HFF-Myc (cell line): ENCODE measurements around the gene LRIT3.

ENCODE experiments used
- DNase-seq: peaks from one replicate; pipeline ENCODE4 v3.0.0-alpha.2; 2011; ENCODE audit warnings: low read depth; ENCODE audit errors: extremely low read depth
- H3K4me3 ChIP-seq: replicated peaks from 2 replicates; pipeline ENCODE4 v1.5.1; 2011; ENCODE audit warnings: low read depth, mild to moderate bottlenecking, control low read depth, low read length
- CTCF ChIP-seq: IDR thresholded peaks from 2 replicates; pipeline ENCODE4 v1.5.1; 2012; ENCODE audit warnings: mild to moderate bottlenecking, low read depth, low read length, control low read depth; ENCODE audit errors: missing control alignments

The LRIT3 gene

DNA sequence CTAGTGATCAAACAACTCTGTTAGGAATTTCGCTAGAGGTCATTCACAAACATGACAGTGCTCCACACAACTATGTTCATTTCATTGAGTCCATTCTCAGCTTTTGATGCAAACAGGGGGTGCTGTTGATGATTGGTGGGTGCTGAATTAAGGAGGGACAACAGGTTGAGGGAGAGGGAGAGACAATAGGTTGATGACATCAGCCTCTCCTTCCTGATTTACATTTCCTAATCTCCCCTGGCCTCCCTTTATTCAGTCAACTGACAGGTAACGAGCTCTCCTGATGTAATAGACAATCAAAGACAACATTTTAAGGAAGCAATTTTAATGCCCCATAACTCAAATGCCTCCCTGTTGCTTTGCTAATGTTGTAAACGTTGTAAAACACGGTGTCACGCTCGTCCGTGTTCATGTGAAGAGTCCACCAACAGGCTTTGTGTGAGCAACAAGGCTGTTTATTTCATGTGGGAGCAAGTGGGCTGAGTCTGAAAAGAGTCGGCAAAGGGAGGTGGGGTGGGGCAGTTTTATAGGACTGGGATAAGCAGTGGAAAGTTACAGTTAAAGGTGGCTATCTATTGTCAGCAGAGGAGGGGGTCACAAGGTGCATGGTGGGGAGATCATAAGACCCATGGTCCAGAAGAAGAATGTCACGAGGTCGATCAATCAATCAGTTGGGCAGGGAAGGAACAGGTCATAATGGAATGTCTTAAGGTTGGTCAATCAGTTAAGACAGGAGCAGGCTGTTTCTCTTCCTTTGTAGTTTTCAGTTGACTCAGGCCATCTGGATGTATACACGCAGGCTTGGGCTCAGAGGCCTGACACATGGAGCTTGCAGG lies 37.1 kb upstream of the LRIT3 start:
- no peak for TF ChIP-seq CTCF
- no peak overlapping the region for H3K4me3 ChIP-seq
- DNase-seq, result no peak

GRCh38 chr4:109811707-109812106 lies 36.2 kb upstream of the LRIT3 start:
- no peak for DNase-seq
- no peak overlapping the region for H3K4me3 ChIP-seq
- no peak for TF ChIP-seq CTCF

DNA sequence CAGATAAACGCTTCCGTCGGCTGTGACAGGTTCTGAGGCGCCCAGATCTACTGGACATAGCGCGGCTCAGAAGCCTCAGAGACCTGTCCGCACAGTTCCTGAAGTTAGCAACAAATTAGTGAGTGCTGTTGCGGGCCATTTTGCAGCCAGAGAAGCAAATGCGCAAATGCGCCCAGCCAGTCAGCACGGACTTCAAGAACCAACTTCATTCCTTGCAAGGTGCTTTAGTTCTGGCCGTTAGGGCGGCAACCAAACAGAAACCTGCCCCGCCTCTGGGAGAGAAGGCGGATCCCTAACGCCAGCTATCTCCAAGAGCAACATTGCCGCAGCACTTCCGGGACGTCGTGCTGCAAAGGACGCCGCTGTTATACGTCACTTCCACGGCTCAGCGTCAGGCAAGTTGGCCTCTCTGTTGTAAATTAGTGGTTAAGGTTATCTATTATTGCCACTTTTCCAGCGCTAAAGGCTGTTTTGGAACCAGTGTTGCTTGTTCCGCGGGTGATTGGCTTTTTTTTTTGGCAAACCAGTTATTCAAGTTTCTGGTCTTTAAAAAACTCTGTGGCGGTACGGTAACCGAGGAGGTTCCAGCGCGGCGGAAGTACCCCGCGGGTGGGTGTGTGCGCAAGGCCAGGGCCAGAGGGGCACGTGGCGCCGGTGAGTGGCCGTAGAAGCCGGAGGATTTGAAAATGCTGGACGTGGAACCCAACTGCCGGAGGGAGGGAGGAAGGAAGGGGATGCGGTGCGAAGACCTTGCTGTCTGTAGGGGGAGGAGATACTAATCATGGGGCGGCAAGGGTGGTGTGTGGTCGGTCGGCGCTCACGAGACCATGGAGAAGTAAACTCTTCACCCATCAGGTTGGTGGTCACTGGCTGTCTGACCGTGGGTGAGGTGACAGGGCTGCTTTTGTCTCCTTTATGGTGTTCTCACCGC lies 32.5 kb upstream of the LRIT3 start, which contains the start of gene GAR1:
GAR1 (plus strand) TSS at position 612 of the 931 bp plus-strand sequence. CDS start 403 bp downstream, outside the sequence.
- peak; percentile 75 for DNase-seq
- peak within 1 kb of the TSS; percentile 85 for H3K4me3 ChIP-seq
- TF ChIP-seq CTCF, result no peak

- DNase-seq, result no peak
- no peak for TF ChIP-seq CTCF
- H3K4me3 ChIP-seq, result peak overlapping the region; percentile 85
These were observed 31.8 kb upstream of the LRIT3 start for GRCh38 chr4:109816082-109816442.

- H3K4me3 ChIP-seq, result peak overlapping the region; percentile 85
- no peak for TF ChIP-seq CTCF
- no peak for DNase-seq
These were observed 31.0 kb upstream of the LRIT3 start for GRCh38 chr4:109816894-109817293.

DNA sequence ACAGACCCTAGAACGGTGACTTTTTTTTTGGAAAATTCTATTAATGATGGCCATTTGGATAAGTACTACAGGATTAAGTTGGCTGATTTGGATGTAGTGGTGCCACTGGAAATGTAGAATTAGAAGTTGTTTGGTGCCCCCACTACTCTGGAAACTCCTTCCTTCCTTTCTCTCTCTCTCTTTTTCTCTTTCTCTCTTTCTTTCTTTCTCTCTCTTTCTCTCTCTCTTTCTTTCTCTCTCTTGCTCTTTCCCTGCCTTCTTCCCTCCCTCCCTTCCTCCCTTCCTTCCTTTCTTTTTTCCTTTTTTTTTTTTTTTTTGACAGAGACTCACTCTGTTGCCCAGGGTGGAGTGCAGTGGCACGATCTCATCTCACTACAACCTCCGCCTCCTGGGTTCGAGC lies 29.6 kb upstream of the LRIT3 start:
- H3K4me3 ChIP-seq, result no peak overlapping the region
- DNase-seq, result no peak
- no peak for TF ChIP-seq CTCF
